ENCODE measurements around the gene NCOA1. TPM values are rescaled to one million over a fixed set of nuclear protein-coding genes. Genes with fewer than 3 reads are reported as not detected.

NCOA1 gene
- total and polyA plus RNA-seq, 2 of the 4 experiments (the other 2 are of a cell fraction), result 6.7 to 11.3 TPM

- H3K9me1 ChIP-seq (ENCODE audit: insufficient read depth, low read length), result no peaks in the 10 kb centered on the region
- intact Hi-C loops (cut with micrococcal nuclease) (no loop called here), in situ Hi-C loops (cut with MboI; ENCODE audit: low sequenced_read_pairs) (no loop called here), dilution Hi-C loops (cut with HindIII; ENCODE audit: low sequenced_read_pairs, unreplicated experiment) (no loop called here)
- peaks cover 6% of the 10 kb centered on the region for H3K4me1 ChIP-seq (ENCODE audit: control insufficient read depth, insufficient read depth, low read length)
- no peak overlapping the region for H2BK20ac ChIP-seq (ENCODE audit: low read depth, low read length)
- no peak overlapping the region for H3K56ac ChIP-seq (ENCODE audit: extremely low read depth, insufficient read depth, low read length)
- no peak overlapping the region for H4K5ac ChIP-seq (ENCODE audit: low read depth, low read length)
- no peak overlapping the region for H3K9ac ChIP-seq (ENCODE audit: low read depth, low read length)
- H3K14ac ChIP-seq (replicated peaks; ENCODE audit: low read depth, low read length), result no peak overlapping the region
- H3K4ac ChIP-seq (ENCODE audit: low read depth, low read length), result no peak overlapping the region
- H2BK120ac ChIP-seq (ENCODE audit: low read depth, low read length), result no peak overlapping the region
- TF ChIP-seq POLR2A (IDR thresholded peaks at IDR 0.05; ENCODE audit: low read depth, low read length), result no peak
- no peak overlapping the region for H2AK5ac ChIP-seq (ENCODE audit: low read depth, low read length)
- H3K4me3 ChIP-seq (ENCODE audit: insufficient read depth, low read depth, low read length), result no peak overlapping the region
- no TSS peak for BruUV-seq (replicated peaks)
- no peak overlapping the region for H3K23ac ChIP-seq (ENCODE audit: low read depth, low read length)
- H2AK9ac ChIP-seq (replicated peaks; ENCODE audit: low read depth, low read length, poor library complexity), result no peak overlapping the region
- H3K27ac ChIP-seq (ENCODE audit: insufficient read depth, low read length), result no peak overlapping the region
- H3K27me3 ChIP-seq (ENCODE audit: control insufficient read depth, insufficient read depth, low read length), result no peaks in the 10 kb centered on the region
- no peaks in the 10 kb centered on the region for H3K36me3 ChIP-seq (ENCODE audit: control insufficient read depth, insufficient read depth, low read length)
- H4K20me1 ChIP-seq (ENCODE audit: insufficient read depth, low read length), result peaks cover 3% of the 10 kb centered on the region; the same call in 1 of the 2 replicates
- ChIA-PET POLR2A (ENCODE audit: unreplicated experiment) (no interaction called here), CTCF (no interaction called here)
- H4K91ac ChIP-seq (ENCODE audit: insufficient read depth, low read depth, low read length), result no peak overlapping the region
- H2BK5ac ChIP-seq (ENCODE audit: low read depth, low read length, poor library complexity, severe bottlenecking), result no peak overlapping the region
- no peak overlapping the region for H3K4me2 ChIP-seq (ENCODE audit: low read depth, low read length)
- peaks cover 8 to 18% of the 10 kb centered on the region in 2 experiments; a peak in 3 of 4 replicates for H3K79me1 ChIP-seq (ENCODE audit: low read depth in 1 of 2, low read length in 2 of 2)
- H3K18ac ChIP-seq (ENCODE audit: low read depth, low read length), result no peak overlapping the region
- DNase-seq, result no peak
- H2BK15ac ChIP-seq (ENCODE audit: low read depth, low read length), result no peak overlapping the region
- no peak overlapping the region for H2AFZ ChIP-seq (replicated peaks; ENCODE audit: low read length, poor library complexity)
- H4K8ac ChIP-seq (ENCODE audit: low read depth in 2 of 2, low read length in 2 of 2), result no peak overlapping the region
- no peaks in the 10 kb centered on the region for H3K9me3 ChIP-seq (ENCODE audit: control insufficient read depth, insufficient read depth, low read length)
- no peak for ATAC-seq (ENCODE audit: low read depth)
- WGBS, 2 experiments (ENCODE audit: extremely low coverage in 2 of 2, insufficient read length in 1 of 2), result no CpG with 5 or more reads among the region's 3 CpGs
Observed at GRCh38 chr2:24511894-24512293, 20.8 kb downstream of the NCOA1 start.

All from IMR-90 (cell line).